GM18526 (cell line): ENCODE data around the gene RPS10.

Source experiments
- POLR2A ChIP-seq: IDR thresholded peaks from 3 replicates; pipeline ENCODE4 v1.6.1; 2011; ENCODE audit not compliant: insufficient read length; ENCODE audit errors: extremely low read depth

Gene RPS10

DNA sequence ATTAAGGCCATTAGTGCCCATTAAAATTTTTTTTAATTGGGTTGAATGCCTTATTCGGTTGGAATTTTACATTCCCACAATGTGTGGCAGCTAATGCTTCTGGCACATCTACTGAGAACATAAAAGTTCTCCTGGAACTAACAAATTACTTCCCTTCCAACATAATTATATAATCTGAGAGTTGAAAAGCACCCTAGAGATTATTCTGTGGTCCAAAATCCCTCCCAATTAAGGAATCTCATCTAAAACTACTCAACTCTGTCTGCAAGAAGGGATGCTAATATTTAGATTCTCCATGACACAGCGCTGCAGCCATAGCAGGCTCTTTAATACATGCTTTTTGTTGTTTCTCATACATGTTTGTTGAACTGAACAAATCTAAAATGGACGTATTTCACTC lies 37.4 kb downstream of the RPS10 start:
- TF ChIP-seq POLR2A: no peak

DNA sequence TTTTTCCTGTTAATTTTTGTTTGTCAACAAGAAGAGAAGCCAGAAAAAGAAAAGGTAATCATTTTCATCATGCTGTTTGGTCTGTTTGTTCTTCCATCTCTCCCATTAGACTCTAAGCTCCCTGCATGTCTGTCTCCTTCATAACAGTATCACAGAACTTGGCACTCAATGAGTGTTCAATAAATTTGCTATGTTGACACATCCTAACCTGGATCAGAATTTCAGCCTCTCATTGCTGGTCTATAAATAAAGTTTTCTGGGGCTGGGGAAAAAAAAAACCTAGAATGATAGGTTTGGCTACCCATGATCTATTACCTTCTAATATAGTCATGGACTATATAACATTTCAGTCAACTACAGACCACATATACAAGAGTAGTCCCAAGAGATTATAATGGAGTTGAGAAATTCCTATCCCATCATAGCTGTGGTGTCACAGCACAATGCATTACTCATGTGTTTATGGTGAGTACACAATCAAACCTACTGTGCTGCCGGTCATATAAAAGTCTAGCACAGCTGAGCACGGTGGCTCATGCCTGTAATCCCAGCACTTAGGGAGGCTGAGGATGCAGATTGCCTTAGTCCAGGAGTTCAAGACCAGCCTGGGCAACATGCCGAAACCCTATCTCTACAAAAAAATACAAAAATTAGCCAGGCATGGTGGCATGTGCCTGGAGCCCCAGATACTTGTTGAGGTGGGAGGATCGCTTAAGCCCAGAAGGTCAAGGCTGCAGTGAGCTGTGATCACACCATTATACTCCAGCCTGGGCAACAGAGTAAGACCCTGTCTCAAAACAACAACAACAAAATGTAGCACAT lies 39.3 kb downstream of the RPS10 start:
- TF ChIP-seq POLR2A: no peak

DNA sequence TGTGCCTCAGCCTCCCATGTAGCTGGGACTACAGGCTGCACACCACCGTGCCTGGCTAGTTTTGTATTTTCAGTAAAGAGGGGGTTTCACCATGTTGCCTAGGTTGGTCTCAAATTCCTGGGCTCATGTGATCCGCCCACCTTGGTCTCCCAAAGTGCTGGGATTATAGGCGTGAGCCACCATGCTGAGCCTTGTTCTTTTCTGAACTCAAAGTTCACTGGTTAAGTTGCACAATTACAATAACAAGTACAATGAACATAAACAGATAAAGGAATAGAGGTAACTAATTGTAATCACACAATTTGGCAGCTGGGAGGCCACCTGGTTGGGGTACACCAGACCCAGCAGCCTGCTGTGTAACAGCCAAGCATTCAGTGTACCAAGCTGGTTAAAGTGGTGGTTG lies 40.1 kb downstream of the RPS10 start:
- TF ChIP-seq POLR2A: no peak

DNA sequence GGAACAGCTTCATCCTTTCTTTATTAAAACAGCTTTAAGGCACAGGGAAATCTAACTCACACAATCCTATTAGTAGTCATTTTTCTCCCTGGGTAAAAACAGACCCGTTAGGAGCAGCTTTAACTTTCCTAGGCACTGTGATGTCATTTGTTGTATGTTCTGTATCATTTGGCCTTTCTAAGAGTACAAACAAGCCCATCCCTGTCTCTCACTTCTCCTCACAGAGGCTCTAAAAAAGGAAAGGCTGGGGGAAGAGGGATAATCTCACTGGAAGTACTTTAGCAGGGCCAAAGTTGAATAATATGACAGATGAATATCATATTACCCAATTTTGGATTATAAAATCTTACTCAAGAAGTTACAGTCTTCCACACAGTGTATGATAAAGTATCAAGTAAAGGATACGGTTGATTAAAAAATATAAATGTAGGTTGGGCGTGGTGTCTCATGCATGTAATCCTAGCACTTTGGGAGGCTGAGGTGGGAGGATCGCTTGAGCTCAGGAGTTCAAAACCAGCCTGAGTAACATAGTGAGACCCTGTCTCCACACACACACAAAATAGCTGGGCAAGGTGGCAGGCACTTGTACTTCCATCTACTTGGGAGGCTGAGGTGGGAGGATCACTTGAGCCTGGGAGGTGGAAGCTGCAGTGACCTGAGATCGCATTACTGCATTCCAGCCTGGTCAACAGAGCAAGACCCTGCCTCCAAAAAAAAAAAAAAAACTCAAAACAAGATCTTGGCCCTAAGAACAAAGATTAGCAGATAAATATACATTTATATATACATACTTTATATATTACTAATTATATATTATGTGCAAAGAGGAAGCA lies 41.3 kb downstream of the RPS10 start:
- no peak for TF ChIP-seq POLR2A

DNA sequence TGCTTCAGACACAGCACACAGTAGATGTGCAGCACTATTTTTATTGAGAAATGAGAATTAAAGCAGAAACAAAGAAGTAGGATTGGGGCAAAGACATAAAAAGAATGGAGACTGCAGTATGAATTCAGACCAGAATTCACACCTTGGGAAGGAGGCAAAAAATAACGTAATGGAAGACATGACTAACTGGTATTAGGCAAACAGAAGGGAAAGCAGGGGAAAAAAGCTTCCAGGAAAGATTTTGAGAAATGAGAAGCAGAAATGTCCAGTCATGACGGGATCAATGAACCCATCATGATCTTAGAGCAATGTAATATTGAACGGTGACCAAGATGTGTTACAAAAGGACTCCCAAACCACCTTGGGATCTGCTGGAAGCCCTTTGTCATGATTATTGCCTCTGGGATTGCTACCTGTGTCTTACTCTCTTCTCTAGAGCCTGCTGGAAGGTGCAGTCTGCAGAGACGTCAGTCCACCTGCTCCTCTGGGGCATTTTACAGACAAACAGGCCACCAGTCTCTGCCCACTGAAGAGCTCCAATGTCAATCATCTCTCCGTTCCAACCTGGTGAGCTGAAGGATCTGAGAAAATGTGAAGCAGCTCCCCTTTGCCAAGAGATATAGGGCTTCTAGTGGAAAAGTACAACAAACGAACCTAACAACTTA lies 42.1 kb downstream of the RPS10 start:
- no peak for TF ChIP-seq POLR2A

DNA sequence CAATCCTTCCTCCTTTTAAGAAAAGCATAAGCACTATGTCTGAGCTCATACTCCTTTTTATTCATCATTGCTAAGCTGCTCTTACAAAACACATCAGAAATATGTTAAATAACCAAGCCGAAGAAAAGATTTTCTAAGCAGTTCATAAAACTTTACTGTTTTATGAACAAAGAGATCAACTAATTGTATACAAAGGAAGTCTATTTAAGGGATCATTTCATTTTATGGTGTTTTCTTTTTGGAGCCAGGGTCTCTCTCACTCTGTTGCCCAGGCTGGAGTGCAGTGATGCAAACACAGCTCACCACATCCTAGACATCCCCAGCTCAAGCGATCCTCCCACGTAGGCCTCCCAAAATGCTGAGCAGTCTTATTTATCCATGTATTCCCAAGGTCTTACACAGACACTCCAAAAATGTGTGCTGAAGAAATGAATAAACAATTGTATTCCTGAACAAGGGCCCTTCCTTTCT lies 42.7 kb downstream of the RPS10 start:
- no peak for TF ChIP-seq POLR2A

DNA sequence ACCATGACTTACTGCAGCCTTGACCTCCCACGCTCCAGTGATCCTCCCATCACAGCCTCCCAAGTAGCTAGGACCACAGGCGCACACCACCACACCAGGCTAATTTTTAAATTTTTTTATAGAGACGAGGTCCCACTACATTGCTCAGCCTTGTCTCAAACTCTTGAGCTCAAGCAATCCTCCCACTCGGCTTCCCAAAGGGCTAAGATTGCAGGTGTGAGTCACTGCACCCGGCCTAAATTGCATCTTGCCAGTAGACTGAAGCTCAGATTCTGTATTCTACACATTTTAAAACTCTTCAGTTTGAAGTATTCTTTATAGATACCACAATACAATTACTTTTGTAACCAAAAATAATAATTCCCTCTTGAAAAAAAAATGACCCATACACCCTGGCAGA lies 44.8 kb downstream of the RPS10 start:
- no peak for TF ChIP-seq POLR2A

DNA sequence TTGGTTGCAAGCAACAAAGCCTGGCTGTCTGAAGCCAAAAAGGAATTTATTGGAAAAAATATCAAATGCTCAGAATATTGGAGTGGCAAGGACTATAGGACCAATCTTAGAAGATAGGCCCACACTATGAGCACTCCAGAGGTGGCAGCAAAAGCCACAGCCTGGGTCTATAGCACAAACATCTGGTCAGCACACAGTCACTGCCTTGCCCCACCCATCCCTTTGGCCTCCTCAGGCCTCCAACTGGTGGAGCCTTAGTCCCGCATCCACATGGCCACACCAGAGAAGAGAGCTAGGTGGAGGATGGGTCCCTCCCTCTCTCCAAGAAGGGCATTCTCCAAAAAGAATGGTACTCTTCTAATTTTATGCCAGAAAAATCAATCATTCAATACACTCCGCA lies 47.4 kb downstream of the RPS10 start:
- no peak for TF ChIP-seq POLR2A

DNA sequence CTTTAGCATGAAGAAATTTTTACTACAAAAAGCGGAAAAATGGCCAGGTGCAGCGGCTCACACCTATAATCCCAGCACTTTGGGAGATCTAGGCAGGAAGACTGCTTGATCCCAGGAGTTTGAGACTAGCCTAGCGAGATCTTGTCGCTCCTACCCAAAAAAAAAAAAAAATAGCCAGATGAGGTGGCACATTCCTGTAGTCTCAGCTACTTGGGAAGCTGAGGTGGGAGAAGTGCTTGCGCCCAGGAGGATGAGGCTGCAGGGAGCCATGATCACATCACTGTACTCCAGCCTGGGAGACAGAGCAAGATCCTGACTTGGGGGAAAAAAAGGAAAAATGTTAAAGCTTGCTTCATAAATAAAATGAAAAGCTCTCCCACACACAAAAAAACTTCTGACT lies 47.9 kb downstream of the RPS10 start:
- no peak for TF ChIP-seq POLR2A

DNA sequence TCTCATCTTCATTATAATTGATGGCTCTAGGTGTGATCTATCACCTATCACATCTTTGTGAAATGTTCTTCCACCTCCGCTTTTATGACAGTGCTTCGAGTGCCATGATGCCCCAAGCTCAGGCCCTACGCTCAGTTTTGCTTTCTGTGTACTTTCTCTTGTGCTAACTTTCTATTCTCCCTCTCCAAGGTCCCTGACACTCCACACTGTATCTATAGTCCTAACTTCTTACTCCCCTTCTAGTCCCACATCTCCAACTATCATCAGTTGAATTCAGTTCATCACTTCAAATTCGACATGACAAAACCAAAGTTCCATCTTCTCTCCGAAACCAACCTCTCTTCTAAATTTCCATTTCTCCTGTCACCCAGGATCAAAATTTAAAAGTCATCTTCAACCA lies 50.0 kb downstream of the RPS10 start:
- no peak for TF ChIP-seq POLR2A

DNA sequence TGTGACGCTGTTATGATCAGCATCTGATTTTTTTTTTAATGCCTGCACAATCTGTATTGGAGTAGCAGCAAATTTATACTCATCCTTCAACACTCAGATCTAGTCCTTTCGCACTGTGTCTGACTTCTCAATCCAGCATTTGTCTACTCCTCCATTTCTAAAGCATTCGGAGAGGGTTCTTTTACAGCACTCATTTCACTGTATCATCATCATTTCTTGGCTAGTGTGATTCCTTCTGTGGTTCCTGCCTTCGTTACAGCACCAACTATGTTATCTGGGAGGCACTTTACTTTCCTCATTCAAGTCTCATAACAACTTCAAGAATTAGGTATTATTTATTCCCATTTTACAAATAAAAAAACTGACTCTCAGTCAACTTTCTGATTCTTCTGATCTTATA lies 51.4 kb downstream of the RPS10 start:
- no peak for TF ChIP-seq POLR2A

DNA sequence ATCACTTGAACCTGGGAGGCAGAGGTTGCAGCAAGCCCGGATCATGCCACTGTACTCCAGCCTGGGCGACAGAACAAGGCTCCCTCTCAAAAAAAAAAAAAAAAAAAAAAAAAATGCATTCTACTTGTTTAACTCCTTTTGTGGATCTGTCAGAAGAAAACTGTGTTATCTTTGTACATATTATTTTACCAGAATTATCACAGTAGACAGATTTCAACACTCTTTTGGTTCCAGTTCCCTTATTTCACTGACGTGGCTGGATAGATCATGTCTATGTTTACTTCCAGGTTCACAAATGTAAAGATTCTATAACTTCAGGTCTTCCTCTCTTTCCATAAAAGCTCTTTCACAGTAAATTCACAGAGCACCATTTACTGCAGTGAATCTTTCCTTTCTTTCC lies 51.8 kb downstream of the RPS10 start:
- TF ChIP-seq POLR2A: no peak

DNA sequence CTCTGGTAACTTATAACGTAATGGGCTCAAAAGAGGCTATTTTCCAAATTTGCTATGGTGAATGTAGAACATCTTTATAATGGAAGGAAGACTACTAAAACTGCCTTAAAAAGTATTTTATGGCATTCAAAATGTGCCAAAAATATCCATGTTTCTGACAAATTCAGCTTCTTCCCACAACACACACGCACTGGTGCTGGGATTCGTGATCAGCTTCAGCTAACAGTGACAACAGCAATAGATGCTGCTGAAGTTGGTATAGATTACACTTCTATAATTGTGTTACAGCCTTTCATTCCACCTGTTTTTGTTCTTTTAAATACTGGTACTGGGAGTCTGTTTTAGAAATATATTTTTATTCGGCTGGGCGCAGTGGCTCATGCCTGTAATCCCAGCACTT lies 52.4 kb downstream of the RPS10 start:
- TF ChIP-seq POLR2A: no peak

DNA sequence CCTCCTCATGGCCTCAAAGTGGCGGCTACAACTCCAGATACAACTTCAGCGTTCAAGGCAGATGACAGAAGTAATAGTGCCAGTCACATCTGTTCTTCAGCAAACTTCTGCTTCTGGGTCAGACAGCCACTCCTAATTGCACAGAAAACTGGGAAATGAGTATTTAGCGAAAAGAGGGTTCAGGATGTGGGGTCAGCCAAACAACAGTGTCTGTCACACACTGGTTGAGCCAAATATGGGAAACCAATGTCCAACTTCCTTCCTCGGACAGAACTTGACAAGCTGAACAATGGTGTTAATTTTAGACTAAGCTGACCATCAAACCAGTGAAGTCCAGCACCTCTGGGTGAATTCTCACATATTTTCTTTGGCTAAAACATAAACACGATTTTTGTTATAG lies 55.5 kb downstream of the RPS10 start:
- TF ChIP-seq POLR2A: no peak

DNA sequence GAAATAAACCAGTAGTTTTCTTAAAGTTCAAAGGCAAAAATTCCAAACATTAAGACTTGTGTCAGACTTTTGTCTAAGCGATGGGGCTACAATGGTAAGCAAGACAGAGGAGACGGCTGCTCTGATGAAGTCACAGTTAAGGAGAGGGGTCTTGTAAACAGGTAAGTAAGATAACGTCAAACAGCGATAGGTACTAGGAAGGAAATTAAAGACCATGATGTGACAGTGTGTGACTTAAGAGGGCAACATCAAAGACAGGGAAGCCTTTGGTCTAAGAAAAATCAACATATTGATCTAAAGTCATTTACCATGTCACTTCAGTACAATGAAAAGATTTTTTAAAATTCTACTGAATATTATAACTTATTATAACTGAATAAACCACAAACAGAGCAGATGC lies 56.5 kb downstream of the RPS10 start:
- TF ChIP-seq POLR2A: no peak
